HL-60 (cell line): ENCODE measurements around the gene MRM1.
A peak's percentile ranks its signal among the peaks of the same experiment; 100 is the strongest.

Experiments used
- DNase-seq, 2 experiments: peaks; one replicate each; pipeline ENCODE4 v3.0.0-alpha.2; 2010 to 2020; ENCODE audit warnings: low read depth in 1 of 2, low spot score in 1 of 2
- H3K27ac ChIP-seq: fragments of 250-450 bp; sonication (Bioruptor Pico); replicated peaks from 2 replicates; pipeline ENCODE4 v1.5.1; 2020; ENCODE audit warnings: mild to moderate bottlenecking, moderate library complexity
- H3K27me3 ChIP-seq: fragments of 250-450 bp; sonication (Bioruptor Pico); 2 replicates; pipeline ENCODE4 v1.5.1; 2021; ENCODE audit warnings: mild to moderate bottlenecking, moderate library complexity; ENCODE audit not compliant: insufficient read depth, poor library complexity, severe bottlenecking
- H3K4me3 ChIP-seq: replicated peaks from 2 replicates; pipeline ENCODE4 v1.5.1; 2011; ENCODE audit warnings: mild to moderate bottlenecking, control low read depth, low read length; ENCODE audit not compliant: insufficient read depth
- GABPA ChIP-seq: IDR thresholded peaks from 2 replicates; pipeline ENCODE4 v1.6.1; 2012; ENCODE audit warnings: low read depth
- POLR2AphosphoS5 ChIP-seq: IDR thresholded peaks from 2 replicates; pipeline ENCODE4 v1.6.1; 2012; ENCODE audit warnings: low read depth
- REST ChIP-seq: IDR thresholded peaks from 2 replicates; pipeline ENCODE4 v1.6.1; 2012; ENCODE audit warnings: low read depth; ENCODE audit not compliant: insufficient replicate concordance
- SPI1 ChIP-seq: IDR thresholded peaks from 2 replicates; pipeline ENCODE4 v1.6.1; 2012; ENCODE audit warnings: low read depth, mild to moderate bottlenecking, borderline replicate concordance
- TF ChIP-seq, protein P1 (sequence below): IDR thresholded peaks from one replicate; pipeline ENCODE4 v1.5.1; 2011; ENCODE audit warnings: low read length, control low read depth, inconsistent platforms; ENCODE audit not compliant: insufficient read depth

The MRM1 gene

DNA sequence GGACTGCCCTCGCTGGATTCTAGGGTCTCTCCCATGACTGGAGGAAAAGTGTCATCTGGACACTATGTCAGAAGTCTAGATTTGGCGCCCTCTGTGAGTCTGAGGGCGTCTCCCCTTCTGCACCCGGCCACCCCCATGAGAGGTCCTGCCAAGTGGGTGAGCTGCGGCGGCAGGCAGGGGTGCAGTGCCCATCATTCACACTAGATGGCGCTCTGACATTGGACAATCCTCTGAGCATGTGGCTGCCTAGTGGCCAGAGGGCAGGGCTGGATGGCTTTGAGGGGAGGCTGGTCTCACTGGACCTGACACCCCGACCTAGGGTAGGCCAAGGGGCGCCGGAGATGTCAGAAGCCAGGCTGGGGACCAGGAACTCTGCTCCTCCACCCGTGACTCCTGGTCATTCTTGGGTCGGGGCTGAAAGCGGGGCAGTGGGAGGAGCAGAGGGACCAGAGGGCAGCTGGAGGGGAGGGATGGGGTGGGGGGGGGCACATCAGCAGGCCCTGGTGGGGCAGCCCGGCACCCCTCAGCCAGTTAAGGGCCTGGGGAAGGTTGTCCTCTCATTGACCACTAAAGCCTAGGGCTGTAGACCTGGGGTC lies 28.0 kb downstream of the MRM1 start:
- H3K4me3 ChIP-seq, result no peak overlapping the region
- peak; percentile 47 to 69 for DNase-seq
- TF ChIP-seq REST (no peak), POLR2AphosphoS5 (no peak)
- TF ChIP-seq, protein P1, sequence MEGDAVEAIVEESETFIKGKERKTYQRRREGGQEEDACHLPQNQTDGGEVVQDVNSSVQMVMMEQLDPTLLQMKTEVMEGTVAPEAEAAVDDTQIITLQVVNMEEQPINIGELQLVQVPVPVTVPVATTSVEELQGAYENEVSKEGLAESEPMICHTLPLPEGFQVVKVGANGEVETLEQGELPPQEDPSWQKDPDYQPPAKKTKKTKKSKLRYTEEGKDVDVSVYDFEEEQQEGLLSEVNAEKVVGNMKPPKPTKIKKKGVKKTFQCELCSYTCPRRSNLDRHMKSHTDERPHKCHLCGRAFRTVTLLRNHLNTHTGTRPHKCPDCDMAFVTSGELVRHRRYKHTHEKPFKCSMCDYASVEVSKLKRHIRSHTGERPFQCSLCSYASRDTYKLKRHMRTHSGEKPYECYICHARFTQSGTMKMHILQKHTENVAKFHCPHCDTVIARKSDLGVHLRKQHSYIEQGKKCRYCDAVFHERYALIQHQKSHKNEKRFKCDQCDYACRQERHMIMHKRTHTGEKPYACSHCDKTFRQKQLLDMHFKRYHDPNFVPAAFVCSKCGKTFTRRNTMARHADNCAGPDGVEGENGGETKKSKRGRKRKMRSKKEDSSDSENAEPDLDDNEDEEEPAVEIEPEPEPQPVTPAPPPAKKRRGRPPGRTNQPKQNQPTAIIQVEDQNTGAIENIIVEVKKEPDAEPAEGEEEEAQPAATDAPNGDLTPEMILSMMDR, result peak; percentile 90
- no peaks in the 10 kb centered on the region for H3K27me3 ChIP-seq
- no peak overlapping the region for H3K27ac ChIP-seq

- Histone ChIP-seq H3K27me3 (no peaks in the 10 kb centered on the region), H3K27ac (no peak overlapping the region), H3K4me3 (no peak overlapping the region)
- TF ChIP-seq GABPA, result no peak
- peak; percentile 86 for TF ChIP-seq SPI1
- peak in 1 of 2 experiments; percentile 71 for DNase-seq
Measured at GRCh38 chr17:36629970-36630502, 28.7 kb downstream of the MRM1 start.

GRCh38 chr17:36631022-36631421 lies 29.6 kb downstream of the MRM1 start:
- no peaks in the 10 kb centered on the region for H3K27me3 ChIP-seq

GRCh38 chr17:36632916-36633771 lies 31.8 kb downstream of the MRM1 start:
- Histone ChIP-seq H3K27ac (no peak overlapping the region), H3K4me3 (no peak overlapping the region), H3K27me3 (no peaks in the 10 kb centered on the region)
- no peak for DNase-seq
- TF ChIP-seq POLR2AphosphoS5 (no peak), REST (no peak), SPI1 (no peak), GABPA (no peak)
- TF ChIP-seq, protein P1, result no peak

More at GRCh38 chr17:36631022-36631421, 29.6 kb downstream of the MRM1 start:
- Histone ChIP-seq H3K27ac (no peak overlapping the region), H3K4me3 (no peak overlapping the region)
- TF ChIP-seq GABPA, result no peak
- TF ChIP-seq SPI1, result no peak
- DNase-seq, result no peak
